GM12878 (cell line): ENCODE measurements around the gene IL3RA. TPM values are rescaled to one million over a fixed set of nuclear protein-coding genes. Genes with fewer than 3 reads are reported as not detected.

Experiments used
- ATAC-seq: fragments of 200-7000 bp; cut with Tn5 transposase; 3 replicates; pipeline ENCODE4 v1.9.1; 2020; ENCODE audit warnings: mild to moderate bottlenecking, moderate library complexity
- BruUV-seq: library from RNA; stranded (reverse); fragments of 400-500 nt; replicated peaks from 2 replicates; lab custom pipeline; 2021; lab: Mats Ljungman, UMichigan
- CTCF ChIA-PET: fragments of 300-600 bp; sonication (Branson Sonifier 250); formaldehyde crosslinking; extraction: SDS; loops from one replicate; lab custom pipeline; 2021; ENCODE audit warnings: inconsistent platforms; lab: Yijun Ruan, JAX
- POLR2A ChIA-PET: fragments of 350-600 bp; formaldehyde crosslinking; extraction: SDS; loops from one replicate; lab custom pipeline; 2021; ENCODE audit warnings: inconsistent platforms; lab: Charles Lee
- RAD21 ChIA-PET: fragments of 300-600 bp; sonication (Branson Sonifier 250); formaldehyde crosslinking; loops from one replicate; lab custom pipeline; 2023; ENCODE audit warnings: antibody characterized with exemption; ENCODE audit not compliant: unreplicated experiment; lab: Charles Lee
- SMC1A ChIA-PET: fragments of 300-600 bp; sonication (Branson Sonifier 250); formaldehyde crosslinking; loops from one replicate; lab custom pipeline; 2023; ENCODE audit not compliant: unreplicated experiment, uncharacterized antibody; lab: Charles Lee
- DNase-seq: peaks from one replicate; pipeline ENCODE4 v3.0.0-alpha.2; 2011; ENCODE audit warnings: low read depth, low spot score
- FAIRE-seq: peaks from 3 replicates; lab custom pipeline; 2011; peaks lifted over from hg19 to GRCh38; lab: Jason Lieb, UNC
- H2AFZ ChIP-seq: 2 replicates; pipeline ENCODE4 v1.6.0; 2011; ENCODE audit warnings: low read depth, low read length, control low read depth; ENCODE audit not compliant: control insufficient read depth
- H3K27ac ChIP-seq: 2 replicates; pipeline ENCODE4 v1.5.1; 2011; ENCODE audit warnings: control low read depth; ENCODE audit not compliant: control insufficient read depth, insufficient read depth
- H3K27me3 ChIP-seq, 2 experiments: replicated peaks in 1 of 2; 2 replicates each; pipeline versions ENCODE4 v1.6.0 to v1.6.1; 2011; ENCODE audit warnings: low read length in 1 of 2; ENCODE audit not compliant: control insufficient read depth in 2 of 2, insufficient read depth in 2 of 2
- H3K36me3 ChIP-seq, 2 experiments: 2 replicates each; pipeline ENCODE4 v1.5.1; 2011; ENCODE audit warnings: low read length in 1 of 2; ENCODE audit not compliant: control insufficient read depth in 2 of 2, insufficient read depth in 2 of 2
- H3K4me1 ChIP-seq: 2 replicates; pipeline ENCODE4 v1.6.1; 2011; ENCODE audit warnings: mild to moderate bottlenecking, low read length, moderate library complexity, mixed read lengths; ENCODE audit not compliant: control insufficient read depth, insufficient read depth
- H3K4me2 ChIP-seq: 2 replicates; pipeline ENCODE4 v1.6.0; 2011; ENCODE audit warnings: control low read depth; ENCODE audit not compliant: control insufficient read depth, insufficient read depth
- H3K4me3 ChIP-seq: fragments of 200-600 bp; sonication (generic); 2 replicates; pipeline ENCODE4 v1.5.1; 2016
- H3K79me2 ChIP-seq: 2 replicates; pipeline ENCODE4 v1.6.0; 2011; ENCODE audit warnings: low read length; ENCODE audit not compliant: control insufficient read depth, insufficient read depth
- H3K9ac ChIP-seq: 2 replicates; pipeline ENCODE4 v1.8.0; 2011; ENCODE audit warnings: low read length, control low read depth, mixed read lengths; ENCODE audit not compliant: control insufficient read depth, insufficient read depth
- H3K9me3 ChIP-seq: replicated peaks from 3 replicates; pipeline ENCODE4 v1.5.1; 2011; ENCODE audit warnings: mild to moderate bottlenecking, low read length; ENCODE audit not compliant: control insufficient read depth, insufficient read depth
- H4K20me1 ChIP-seq: 2 replicates; pipeline ENCODE4 v1.6.0; 2011; ENCODE audit not compliant: control insufficient read depth, insufficient read depth
- ATF7 ChIP-seq: fragments of 450-650 bp; IDR thresholded peaks from 2 replicates; pipeline ENCODE4 v1.6.1; 2016; ENCODE audit warnings: low read depth, mild to moderate bottlenecking
- BACH1 ChIP-seq: fragments of 450-650 bp; IDR thresholded peaks from 2 replicates; pipeline ENCODE4 v1.6.1; 2017; ENCODE audit warnings: mild to moderate bottlenecking, borderline replicate concordance
- EGR1 ChIP-seq, 2 experiments: IDR thresholded peaks; 1 replicate in 1 of 2; 2 replicates in 1 of 2; pipeline ENCODE4 v1.6.1; 2011 to 2012; ENCODE audit warnings: low read depth in 2 of 2, low read length in 2 of 2, borderline replicate concordance in 1 of 2, mild to moderate bottlenecking in 1 of 2, moderate library complexity in 1 of 2
- EP300 ChIP-seq, 2 experiments: fragments of 150-350 bp in 1 of 2; IDR thresholded peaks; 2 replicates each; pipeline ENCODE4 v1.6.1; 2011 to 2012; ENCODE audit warnings: low read depth in 2 of 2, low read length in 2 of 2, borderline replicate concordance in 1 of 2, improper control_type of control experiment in 1 of 2, inconsistent platforms in 1 of 2; ENCODE audit not compliant: control insufficient read depth in 1 of 2
- IKZF1 ChIP-seq: fragments of 450-650 bp; conservative IDR thresholded peaks from 2 replicates; pipeline ENCODE4 v1.6.1; 2017; ENCODE audit warnings: antibody characterized with exemption, mild to moderate bottlenecking
- MEF2B ChIP-seq: fragments of 450-650 bp; IDR thresholded peaks from 2 replicates; pipeline ENCODE4 v1.6.1; 2018; ENCODE audit warnings: mild to moderate bottlenecking, moderate library complexity; ENCODE audit not compliant: partially characterized antibody, poor library complexity, severe bottlenecking
- NFXL1 ChIP-seq: fragments of 450-650 bp; IDR thresholded peaks from 2 replicates; pipeline ENCODE4 v1.6.1; 2017; ENCODE audit warnings: antibody characterized with exemption, mild to moderate bottlenecking, borderline replicate concordance
- NR2C1 ChIP-seq: fragments of 450-650 bp; IDR thresholded peaks from 2 replicates; pipeline ENCODE4 v1.6.1; 2017; ENCODE audit warnings: antibody characterized with exemption, mild to moderate bottlenecking, moderate library complexity
- PKNOX1 ChIP-seq: fragments of 450-650 bp; IDR thresholded peaks from 2 replicates; pipeline ENCODE4 v1.6.1; 2016; ENCODE audit warnings: mild to moderate bottlenecking
- TCF12 ChIP-seq: IDR thresholded peaks from 2 replicates; pipeline ENCODE4 v1.6.1; 2011; ENCODE audit warnings: low read depth, mild to moderate bottlenecking, low read length
- TCF3 ChIP-seq: IDR thresholded peaks from 2 replicates; pipeline ENCODE4 v1.6.1; 2012; ENCODE audit warnings: low read depth, mild to moderate bottlenecking, low read length, borderline replicate concordance; ENCODE audit not compliant: insufficient read depth
- ZNF687 ChIP-seq: fragments of 450-650 bp; IDR thresholded peaks from 2 replicates; pipeline ENCODE4 v1.6.1; 2017; ENCODE audit warnings: mild to moderate bottlenecking, moderate library complexity
- WGBS: methylation state at CpG from one replicate; pipeline ENCODE4 v1.1.6; 2016; ENCODE audit warnings: low lambda C conversion rate; ENCODE audit not compliant: insufficient replicate concordance, insufficient coverage; ENCODE audit errors: missing lambda C conversion rate; 5-methylcytosine and 5-hydroxymethylcytosine counted together
- in situ Hi-C: fragments of 300-500 bp; cut with MboI; formaldehyde crosslinking; loops from 9 replicates; pipeline ENCODE4 v1.14.3; 2018; ENCODE audit warnings: mixed read lengths
- intact Hi-C: fragments of 100-400 bp; cut with micrococcal nuclease; formaldehyde crosslinking; loops from one replicate; pipeline ENCODE4 v1.14.2; 2022; ENCODE audit not compliant: unreplicated experiment
- polyA plus RNA-seq, 11 experiments: library from polyadenylated mRNA; depleted of rRNA in 4 of 11; unstranded in 6 of 11; stranded (reverse) in 5 of 11; fragments of >200 nt; fragmentation: Nextera tagmentation in 4 of 11; fragmentation: Illumina TruSeq in 1 of 11; extraction: Ambion mirVana in 4 of 11; extraction: Trizol in 1 of 11; gene quantifications; 1 replicate in 1 of 11; 2 replicates in 10 of 11; pipeline versions ENCODE4 v1.2.1 to v1.2.3, GENCODE V29; 2011 to 2016; ENCODE audit warnings: inconsistent platforms in 2 of 11, missing spikeins in 2 of 11, low read depth in 1 of 11
- total RNA-seq, 4 experiments: library from RNA; depleted of rRNA in 3 of 4; stranded (reverse); fragments of >200 nt in 3 of 4; fragmentation: Illumina TruSeq in 1 of 4; extraction: Trizol in 1 of 4; gene quantifications; 2 replicates each; pipeline versions ENCODE4 v1.2.1 to v1.2.3, GENCODE V29; 2013 to 2021
- TF ChIP-seq, protein P1 (sequence below): fragments of 450-650 bp; IDR thresholded peaks from 2 replicates; pipeline ENCODE4 v1.6.1; 2018; ENCODE audit warnings: borderline replicate concordance, mild to moderate bottlenecking; ENCODE audit not compliant: partially characterized antibody

Gene IL3RA
- total and polyA plus RNA-seq, 10 of the 15 experiments (the other 5 are each of a cell fraction or from before 2014, with no cell fraction given), result 2.1 to 31.1 (median 17.9) TPM

DNA sequence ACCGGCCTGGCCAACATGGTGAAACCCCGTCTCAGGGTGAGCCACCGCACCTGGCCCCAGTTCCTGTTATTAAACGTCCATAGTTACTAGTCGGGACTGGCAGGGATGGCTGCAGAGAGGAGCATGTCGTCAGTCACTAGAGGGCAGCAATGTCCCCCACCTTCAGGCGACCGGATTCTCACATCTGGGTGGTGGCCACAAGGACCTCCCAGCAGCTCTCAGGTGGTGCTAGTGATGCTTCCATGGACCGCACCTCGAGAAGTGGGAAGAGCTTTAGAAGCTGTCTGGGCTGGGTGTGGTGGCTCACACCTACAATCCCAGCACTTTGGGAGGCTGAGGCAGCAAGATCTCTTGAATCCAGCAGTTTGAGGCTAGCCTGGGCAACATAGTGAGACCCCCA lies 13.3 kb upstream of the IL3RA start (continued):
- TF ChIP-seq NR2C1, result no peak
- peak; percentile 29; the same call in 1 of the 2 replicates for TF ChIP-seq BACH1
- no peak for TF ChIP-seq NFXL1
- TF ChIP-seq, all 136 proteins: peak for 14

GRCh38 chrX:1325515-1326116 lies 11.0 kb upstream of the IL3RA start:
- no peak overlapping the region for H3K9ac ChIP-seq
- H3K4me1 ChIP-seq, result peaks cover 35% of the 10 kb centered on the region
- no peaks in the 10 kb centered on the region for H3K36me3 ChIP-seq
- no TSS peak for BruUV-seq
- in situ Hi-C loops, result no loop called here
- WGBS, result 32% methylated on average over 19 of the region's 20 CpGs
- H4K20me1 ChIP-seq, result no peaks in the 10 kb centered on the region
- H3K27ac ChIP-seq, result peak overlapping the region; percentile 2; the same call in 1 of the 2 replicates
- H3K4me3 ChIP-seq, result no peak overlapping the region
- no peaks in the 10 kb centered on the region for H3K79me2 ChIP-seq
- intact Hi-C loops, result no loop called here
- peak; percentile 28 for ATAC-seq
- no peak for FAIRE-seq
- ChIA-PET SMC1A (no interaction called here), RAD21 (no interaction called here), POLR2A (no interaction called here), CTCF (no interaction called here)
- H3K27me3 ChIP-seq, result no peaks in the 10 kb centered on the region
- H2AFZ ChIP-seq, result no peak overlapping the region
- DNase-seq, result no peak
- H3K4me2 ChIP-seq, result no peak overlapping the region
- H3K9me3 ChIP-seq, result peaks cover 5% of the 10 kb centered on the region; the same call in 2 of the 3 replicates
- TF ChIP-seq TCF12 (peak; percentile 55; the same call in 1 of the 2 replicates), IKZF1 (0 out of 2 replicates have a peak, but pooled peaks have one; percentile 33), ZNF687 (peak; percentile 28; the same call in 1 of the 2 replicates), EGR1 (IDR thresholded peaks at IDR 0.05; ENCODE audit: borderline replicate concordance in 1 of 2, low read depth in 2 of 2, low read length in 2 of 2) (no peak), TCF3 (0 out of 2 replicates have a peak, but pooled peaks have one; percentile 8), PKNOX1 (peak; percentile 21; the same call in 1 of the 2 replicates), ATF7 (no peak), EP300 (IDR thresholded peaks at IDR 0.05; ENCODE audit: borderline replicate concordance in 1 of 2, control insufficient read depth in 1 of 2, low read depth in 2 of 2, low read length in 2 of 2) (no peak), MEF2B (no peak)
- TF ChIP-seq, protein P1, sequence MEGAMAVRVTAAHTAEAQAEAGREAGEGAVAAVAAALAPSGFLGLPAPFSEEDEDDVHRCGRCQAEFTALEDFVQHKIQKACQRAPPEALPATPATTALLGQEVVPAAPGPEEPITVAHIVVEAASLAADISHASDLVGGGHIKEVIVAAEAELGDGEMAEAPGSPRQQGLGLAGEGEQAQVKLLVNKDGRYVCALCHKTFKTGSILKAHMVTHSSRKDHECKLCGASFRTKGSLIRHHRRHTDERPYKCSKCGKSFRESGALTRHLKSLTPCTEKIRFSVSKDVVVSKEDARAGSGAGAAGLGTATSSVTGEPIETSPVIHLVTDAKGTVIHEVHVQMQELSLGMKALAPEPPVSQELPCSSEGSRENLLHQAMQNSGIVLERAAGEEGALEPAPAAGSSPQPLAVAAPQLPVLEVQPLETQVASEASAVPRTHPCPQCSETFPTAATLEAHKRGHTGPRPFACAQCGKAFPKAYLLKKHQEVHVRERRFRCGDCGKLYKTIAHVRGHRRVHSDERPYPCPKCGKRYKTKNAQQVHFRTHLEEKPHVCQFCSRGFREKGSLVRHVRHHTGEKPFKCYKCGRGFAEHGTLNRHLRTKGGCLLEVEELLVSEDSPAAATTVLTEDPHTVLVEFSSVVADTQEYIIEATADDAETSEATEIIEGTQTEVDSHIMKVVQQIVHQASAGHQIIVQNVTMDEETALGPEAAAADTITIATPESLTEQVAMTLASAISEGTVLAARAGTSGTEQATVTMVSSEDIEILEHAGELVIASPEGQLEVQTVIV, result no peak
- TF ChIP-seq, all 136 proteins: peak for 5
